ENCODE measurements around the gene SCARB1.

DNA sequence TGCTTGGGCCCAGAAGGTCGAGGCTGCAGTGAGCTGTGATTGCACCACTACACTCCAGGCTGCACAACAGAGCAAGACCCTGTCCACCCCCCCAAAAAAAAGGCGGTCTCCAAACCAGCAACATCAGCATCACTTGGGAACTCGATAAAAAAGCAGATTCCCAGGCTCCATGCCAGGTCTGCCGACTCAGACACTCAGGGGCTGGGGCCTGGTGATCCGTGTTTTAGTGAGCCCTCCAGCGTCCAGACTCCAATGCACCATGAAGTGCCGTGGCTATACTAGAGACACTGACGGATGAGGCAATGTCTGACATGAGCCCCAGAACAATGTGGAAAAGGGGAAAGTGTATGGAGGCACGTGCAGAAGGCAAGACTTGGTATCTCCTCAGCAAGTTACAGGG is 28.8 kb downstream of the SCARB1 start:
- TF ChIP-seq, protein P1, sequence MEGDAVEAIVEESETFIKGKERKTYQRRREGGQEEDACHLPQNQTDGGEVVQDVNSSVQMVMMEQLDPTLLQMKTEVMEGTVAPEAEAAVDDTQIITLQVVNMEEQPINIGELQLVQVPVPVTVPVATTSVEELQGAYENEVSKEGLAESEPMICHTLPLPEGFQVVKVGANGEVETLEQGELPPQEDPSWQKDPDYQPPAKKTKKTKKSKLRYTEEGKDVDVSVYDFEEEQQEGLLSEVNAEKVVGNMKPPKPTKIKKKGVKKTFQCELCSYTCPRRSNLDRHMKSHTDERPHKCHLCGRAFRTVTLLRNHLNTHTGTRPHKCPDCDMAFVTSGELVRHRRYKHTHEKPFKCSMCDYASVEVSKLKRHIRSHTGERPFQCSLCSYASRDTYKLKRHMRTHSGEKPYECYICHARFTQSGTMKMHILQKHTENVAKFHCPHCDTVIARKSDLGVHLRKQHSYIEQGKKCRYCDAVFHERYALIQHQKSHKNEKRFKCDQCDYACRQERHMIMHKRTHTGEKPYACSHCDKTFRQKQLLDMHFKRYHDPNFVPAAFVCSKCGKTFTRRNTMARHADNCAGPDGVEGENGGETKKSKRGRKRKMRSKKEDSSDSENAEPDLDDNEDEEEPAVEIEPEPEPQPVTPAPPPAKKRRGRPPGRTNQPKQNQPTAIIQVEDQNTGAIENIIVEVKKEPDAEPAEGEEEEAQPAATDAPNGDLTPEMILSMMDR (conservative IDR thresholded peaks at IDR 0.05; ENCODE audit: low read depth in 2 of 2): no peak
- TF ChIP-seq POLR2AphosphoS5 (IDR thresholded peaks at IDR 0.05; ENCODE audit: low read depth): no peak
- TF ChIP-seq EZH2 (IDR thresholded peaks at IDR 0.05; ENCODE audit: low read depth, unreplicated experiment): no peak

All from GM23338 (cell line).